Measurements from ENCODE around the gene DNAJC28.
A peak's percentile ranks its signal among the peaks of the same experiment; 100 is the strongest.
"Not testable (repeated sequence)": the region's sequence is repeated elsewhere in the genome, so short reads cannot be mapped to it uniquely, and the experiment has no call there.

Gene DNAJC28

GRCh38 chr21:33481314-33481943, 10.1 kb downstream of the DNAJC28 start:
- no peak for DNase-seq (ENCODE audit: low read depth in 2 of 2)

DNA sequence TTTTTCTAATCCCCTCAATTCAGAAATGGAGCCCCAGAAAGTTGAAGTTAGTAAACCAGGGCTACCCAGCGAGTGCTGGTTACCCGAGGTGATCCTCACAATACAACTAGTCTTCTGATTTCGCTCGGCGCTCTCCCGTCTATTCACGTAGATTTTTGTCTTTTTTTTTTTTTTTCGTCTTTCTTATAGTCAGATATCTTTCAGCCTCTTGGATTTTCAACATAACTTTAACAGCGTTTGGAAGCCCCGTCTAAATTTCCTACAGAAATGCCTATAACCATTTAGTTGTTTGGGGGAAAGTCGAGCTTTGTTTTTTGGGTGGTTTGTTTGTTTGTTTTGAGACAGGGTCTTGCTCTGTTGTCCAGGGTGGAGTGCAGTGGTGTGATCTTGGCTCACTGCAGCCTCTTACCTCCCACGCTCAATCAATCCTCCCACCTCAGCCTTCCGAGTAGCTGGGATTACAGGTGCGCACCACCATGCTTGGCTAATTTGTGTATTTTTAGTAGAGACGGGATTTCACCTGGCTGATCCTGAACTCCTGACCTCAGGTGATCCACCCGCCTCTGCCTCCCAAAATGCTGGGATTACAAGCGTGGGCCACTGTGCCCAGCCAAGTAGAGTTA, 10.9 kb downstream of the DNAJC28 start:
- DNase-seq (ENCODE audit: low read depth in 2 of 2): no peak

DNA sequence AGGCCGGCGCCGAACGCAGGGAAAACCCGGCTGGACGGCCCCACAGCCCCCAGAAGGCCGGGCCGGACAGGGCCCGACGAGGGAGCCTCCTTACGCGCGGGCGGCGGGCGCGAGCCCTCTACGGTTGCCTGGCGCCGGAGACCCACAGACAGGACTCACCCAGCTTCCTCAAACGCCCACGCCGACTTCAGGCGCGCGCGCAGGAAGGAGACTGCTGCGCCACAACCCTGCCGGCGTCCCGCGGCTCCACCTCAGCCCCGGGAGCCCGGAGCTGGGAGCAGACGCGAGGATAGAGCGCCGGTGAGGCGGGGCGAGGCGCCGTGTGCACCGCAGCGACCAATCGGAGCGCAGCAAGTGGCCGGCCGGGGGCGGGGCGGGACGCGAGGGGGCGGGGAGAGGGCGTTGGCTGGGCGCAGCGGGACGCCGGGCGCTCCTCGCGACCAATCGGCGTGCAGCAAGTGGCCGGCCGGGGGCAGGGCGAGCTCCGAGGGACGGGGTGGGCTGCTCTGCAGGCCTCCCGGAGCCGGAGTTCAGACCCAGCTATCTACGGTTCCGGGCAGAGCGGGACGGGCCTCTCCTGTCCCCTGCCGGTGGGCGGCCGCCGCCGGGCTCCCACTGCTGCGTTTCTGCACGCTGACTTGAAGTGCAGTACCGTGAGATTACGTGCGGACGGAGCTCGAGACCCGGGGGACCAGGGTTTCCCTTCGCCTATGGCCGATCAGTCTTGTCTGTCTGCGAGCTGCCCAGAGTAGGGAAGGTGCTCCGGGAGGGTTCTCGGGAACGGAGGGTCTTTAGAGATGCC, 11.6 kb downstream of the DNAJC28 start, which contains the start of gene TMEM50B:
Gene TMEM50B, minus strand, starts transcription at position 296 of the 802 bp plus-strand sequence. CDS start 11,089 bp downstream, outside the sequence.
- peak; percentile 88 to 92 for DNase-seq (ENCODE audit: low read depth in 2 of 2)

- DNase-seq (ENCODE audit: low read depth in 2 of 2): no peak
Measured at GRCh38 chr21:33478935-33479678, 12.4 kb downstream of the DNAJC28 start.

DNA sequence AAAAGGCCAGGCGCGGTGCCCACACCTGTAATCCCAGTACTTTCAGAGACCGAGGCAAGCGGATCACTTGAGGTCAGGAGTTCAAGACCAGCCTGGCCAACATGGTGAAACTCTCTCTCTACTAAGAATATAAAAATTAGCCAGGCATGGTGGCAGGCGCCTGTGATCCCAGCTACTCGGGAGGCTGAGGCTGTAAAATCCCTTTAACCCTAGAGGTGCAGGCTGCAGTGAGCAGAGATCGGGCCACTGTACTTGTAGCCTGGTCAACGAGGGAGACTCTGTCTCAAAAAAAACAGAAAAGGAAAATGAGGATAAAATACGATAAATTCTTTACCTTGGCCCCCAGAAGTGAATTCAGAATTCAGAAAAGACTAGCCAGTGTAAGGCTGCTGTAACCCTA, 13.3 kb downstream of the DNAJC28 start:
- no peak for DNase-seq (ENCODE audit: low read depth in 2 of 2)

GRCh38 chr21:33477066-33477465, 14.4 kb downstream of the DNAJC28 start:
- no peak for DNase-seq (ENCODE audit: low read depth in 2 of 2)

DNA sequence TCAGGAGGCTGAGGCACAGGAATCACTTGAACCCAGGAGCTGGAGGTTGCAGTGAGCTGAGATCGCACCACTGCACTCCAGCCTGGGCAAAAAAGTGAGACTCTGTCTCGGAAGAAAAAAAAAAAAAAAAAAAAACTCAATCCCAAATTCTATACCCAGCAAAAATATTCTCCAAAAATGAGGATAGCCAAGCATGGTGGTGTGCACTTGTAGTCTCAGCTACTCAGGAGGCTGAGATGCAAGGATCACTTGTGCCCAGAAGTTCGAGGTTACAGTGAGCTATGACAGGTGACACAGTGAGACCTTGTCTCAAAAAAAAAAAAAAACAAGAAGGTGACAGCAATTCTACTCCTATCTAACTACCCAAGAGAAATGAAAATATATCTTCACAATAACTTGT, 18.2 kb downstream of the DNAJC28 start:
- no peak for DNase-seq (ENCODE audit: low read depth in 2 of 2)

DNA sequence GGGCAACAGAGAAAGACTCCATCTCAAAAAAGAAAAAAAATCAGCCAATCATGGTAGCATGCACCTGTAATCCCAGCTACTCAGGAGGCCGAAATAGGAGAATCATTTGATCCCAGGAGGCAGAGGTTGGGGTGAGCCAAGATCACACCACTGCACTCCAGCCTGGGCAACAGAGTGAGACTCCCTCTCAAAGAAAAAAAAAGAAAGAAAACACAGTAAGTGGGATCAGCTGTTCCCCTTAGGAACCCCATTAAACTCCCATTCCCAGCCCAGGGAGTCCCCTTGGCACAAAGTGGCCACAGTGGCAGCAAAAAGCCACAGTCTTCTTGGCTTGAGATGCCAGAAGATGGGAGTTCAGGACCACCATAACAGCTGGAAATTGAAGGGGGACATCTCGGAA, 20.8 kb downstream of the DNAJC28 start:
- no peak for DNase-seq (ENCODE audit: low read depth in 2 of 2)

GRCh38 chr21:33469183-33469582, 22.3 kb downstream of the DNAJC28 start:
- DNase-seq (ENCODE audit: low read depth in 2 of 2): not testable (repeated sequence)

DNA sequence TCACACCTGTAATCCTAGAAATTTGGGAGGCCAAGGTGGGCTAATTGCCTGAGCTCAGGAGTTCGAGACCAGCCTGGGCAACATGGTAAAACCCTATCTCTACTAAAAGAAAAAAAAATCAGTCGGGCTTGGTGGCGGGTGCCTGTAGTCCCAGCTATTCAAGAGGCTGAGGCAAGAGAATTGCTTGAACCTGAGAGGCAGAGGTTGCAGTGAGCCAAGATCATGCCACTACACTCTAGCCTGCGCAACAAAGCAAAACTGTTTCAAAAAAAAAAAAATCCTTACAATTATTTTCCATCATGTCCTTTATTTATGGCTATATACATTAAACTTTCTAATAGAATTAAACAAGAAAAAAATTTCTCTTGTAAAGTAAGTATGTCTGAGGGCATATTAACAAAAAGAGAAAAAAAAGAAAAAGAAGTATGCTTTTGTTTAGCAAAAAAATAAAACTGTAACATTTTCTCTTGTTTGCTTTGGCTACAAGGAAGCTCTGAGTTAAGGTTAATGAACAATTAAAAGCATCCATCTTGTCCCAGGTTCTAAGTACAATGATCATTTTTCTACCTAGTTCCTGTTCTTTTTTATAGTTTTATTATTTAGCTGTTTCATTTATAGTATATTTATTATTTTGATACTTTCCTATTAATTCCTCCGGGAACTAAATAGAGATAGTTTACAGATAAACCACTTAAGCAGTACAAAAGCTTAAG, 29.8 kb downstream of the DNAJC28 start:
- DNase-seq (ENCODE audit: low read depth in 2 of 2): no peak

GRCh38 chr21:33458861-33459260, 32.7 kb downstream of the DNAJC28 start:
- DNase-seq (ENCODE audit: low read depth in 2 of 2): no peak

GRCh38 chr21:33455686-33456446, 35.6 kb downstream of the DNAJC28 start:
- no peak for DNase-seq (ENCODE audit: low read depth in 2 of 2)

DNA sequence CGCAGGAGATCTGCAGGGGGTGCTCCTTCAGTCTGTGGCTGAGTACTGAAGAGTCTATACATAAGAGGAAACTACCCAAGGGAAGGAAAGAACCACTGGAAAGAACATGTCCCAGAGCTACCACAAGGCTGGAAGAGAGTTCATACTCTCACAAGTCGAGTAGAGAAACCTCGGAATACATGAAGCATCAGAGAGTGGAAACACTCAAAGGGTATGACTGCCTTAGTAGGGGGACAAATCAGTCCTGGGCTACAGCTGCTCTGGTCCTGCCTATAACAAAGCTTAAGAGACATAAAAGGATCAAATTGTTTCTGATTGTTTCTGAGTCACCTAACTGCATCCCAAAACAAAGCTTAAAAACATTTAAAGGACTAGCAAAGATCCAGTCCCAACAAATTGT, 39.2 kb downstream of the DNAJC28 start:
- no peak for DNase-seq (ENCODE audit: low read depth in 2 of 2)

GRCh38 chr21:33451634-33452071, 39.9 kb downstream of the DNAJC28 start:
- no peak for DNase-seq (ENCODE audit: low read depth in 2 of 2)

- DNase-seq (ENCODE audit: low read depth in 2 of 2): no peak
Measured at GRCh38 chr21:33449616-33450015, 41.9 kb downstream of the DNAJC28 start.

- DNase-seq (ENCODE audit: low read depth in 2 of 2): not testable (repeated sequence)
Measured at GRCh38 chr21:33446620-33447019, 44.9 kb downstream of the DNAJC28 start.

- no peak for DNase-seq (ENCODE audit: low read depth in 2 of 2)
Measured at GRCh38 chr21:33444499-33444898, 47.0 kb downstream of the DNAJC28 start.

DNA sequence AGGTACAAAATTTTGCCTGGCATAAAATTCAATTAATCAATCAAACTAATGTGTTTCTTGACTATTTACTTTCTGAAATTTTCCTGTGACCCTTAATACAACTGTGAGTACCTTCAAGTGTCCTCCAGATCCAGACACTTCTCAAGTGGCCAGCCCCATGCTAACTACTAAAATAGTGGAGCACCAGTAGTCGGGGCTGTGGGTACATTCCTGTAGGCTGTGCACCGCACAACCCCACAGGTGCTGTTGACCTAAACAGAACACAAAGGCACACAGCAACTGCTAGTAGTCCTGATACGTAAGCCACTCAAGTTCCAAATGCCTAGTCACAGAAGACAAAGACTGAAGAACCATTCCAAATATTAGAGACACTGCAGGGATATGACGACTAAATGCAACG, 48.3 kb downstream of the DNAJC28 start:
- no peak for DNase-seq (ENCODE audit: low read depth in 2 of 2)

GRCh38 chr21:33441489-33442477, 49.7 kb downstream of the DNAJC28 start:
- no peak for DNase-seq (ENCODE audit: low read depth in 2 of 2)

All from fibroblast of skin of left biceps (primary cell).